Activated CD4-positive, alpha-beta T cell treated with anti-CD3 and anti-CD28 coated beads, Interleukin-2, amount 50 U/mL, for 16 hours (primary cell): ENCODE results near the gene CASP8.
"Not testable (repeated sequence)": the region's sequence is repeated elsewhere in the genome, so short reads cannot be mapped to it uniquely, and the experiment has no call there.

Experiments used
- DNase-seq: peaks from one replicate; pipeline ENCODE4 v3.0.0-alpha.2; 2020

CASP8 gene

DNA sequence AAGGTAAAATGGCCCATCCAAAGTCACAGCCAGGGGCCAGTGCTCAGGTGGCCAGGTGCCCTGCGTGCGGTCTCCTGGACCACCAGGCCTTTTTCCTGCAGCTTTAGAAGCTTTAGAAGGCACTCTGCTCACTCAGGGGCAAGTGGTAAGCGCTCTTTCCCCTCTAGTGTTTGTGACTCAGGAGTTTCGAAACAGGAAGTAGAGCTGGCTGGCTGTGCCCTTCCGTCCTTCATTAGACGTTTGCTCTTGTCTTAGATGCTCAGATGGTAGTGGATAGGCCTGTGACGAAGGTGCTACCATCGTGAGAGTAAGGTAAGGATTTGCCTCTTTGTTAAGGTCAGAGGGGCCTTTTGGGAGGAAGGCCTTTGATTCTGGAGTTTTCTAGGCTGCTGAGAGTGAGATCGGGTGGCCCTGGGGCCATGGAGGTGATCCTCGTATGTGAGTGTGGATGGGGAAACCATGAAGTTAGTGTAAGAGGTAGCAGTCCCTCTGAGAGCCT lies at the start of gene CASP8:
Gene CASP8, plus strand, starts transcription at position 235 of the 499 bp plus-strand sequence. CDS start 5,951 bp downstream, outside the sequence.
- DNase-seq: peak; percentile 91

DNA sequence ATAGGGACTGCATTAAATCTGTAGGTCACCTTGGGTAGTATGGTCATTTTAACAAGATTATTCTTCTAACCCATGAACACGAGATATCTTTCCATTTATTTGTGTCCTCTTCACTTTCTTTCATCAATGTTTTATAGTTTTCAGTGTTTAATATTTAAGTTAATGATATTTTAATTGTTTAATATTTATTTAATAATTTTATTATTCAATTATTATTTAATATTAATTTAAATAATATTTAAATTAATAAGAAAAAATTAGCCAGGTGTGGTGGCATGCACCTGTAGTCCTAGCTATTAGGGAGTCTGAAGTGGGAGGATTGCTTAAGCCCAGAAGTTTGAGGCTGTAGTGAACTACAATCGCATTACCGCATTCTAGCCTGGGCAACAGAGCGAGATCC lies 44.4 kb upstream of the CASP8 start:
- no peak for DNase-seq

DNA sequence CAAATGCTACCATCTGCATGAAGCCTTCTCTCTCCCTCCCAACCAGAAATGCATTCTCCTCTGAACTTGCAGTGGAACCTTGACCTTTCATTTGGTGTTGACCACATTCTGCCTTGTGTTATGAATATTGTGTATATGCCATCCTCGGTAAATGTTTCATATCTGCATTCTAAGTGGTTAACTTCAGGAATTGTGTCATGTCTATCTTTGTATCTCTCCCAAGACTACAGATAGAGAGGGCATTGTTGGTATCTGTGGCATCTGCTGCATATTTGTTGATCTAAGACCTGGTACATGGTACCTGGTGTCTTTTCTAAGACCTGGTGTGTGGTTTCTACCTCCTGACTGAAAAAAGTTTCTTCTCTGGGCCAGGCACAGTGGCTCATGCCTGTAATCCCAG lies 43.4 kb upstream of the CASP8 start:
- DNase-seq: no peak

DNA sequence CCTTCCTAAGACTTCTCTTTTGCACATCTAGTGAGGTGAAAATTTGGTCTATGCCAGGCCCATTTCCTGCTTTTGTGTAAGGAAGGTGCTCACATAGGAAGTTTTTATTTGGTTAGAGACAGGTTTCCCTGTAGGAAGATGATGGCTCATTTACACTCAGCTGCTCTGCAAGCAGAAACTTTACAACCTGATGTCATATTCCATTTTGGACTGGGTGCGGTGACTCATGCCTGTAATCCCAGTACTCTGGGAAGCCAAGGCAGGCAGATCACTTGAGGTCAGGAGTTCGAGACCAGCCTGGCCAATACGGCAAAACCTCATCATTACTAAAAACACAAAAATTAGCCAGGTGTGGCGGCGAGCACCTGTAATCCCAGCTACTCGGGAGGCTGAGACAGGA lies 41.6 kb upstream of the CASP8 start:
- DNase-seq: no peak

DNA sequence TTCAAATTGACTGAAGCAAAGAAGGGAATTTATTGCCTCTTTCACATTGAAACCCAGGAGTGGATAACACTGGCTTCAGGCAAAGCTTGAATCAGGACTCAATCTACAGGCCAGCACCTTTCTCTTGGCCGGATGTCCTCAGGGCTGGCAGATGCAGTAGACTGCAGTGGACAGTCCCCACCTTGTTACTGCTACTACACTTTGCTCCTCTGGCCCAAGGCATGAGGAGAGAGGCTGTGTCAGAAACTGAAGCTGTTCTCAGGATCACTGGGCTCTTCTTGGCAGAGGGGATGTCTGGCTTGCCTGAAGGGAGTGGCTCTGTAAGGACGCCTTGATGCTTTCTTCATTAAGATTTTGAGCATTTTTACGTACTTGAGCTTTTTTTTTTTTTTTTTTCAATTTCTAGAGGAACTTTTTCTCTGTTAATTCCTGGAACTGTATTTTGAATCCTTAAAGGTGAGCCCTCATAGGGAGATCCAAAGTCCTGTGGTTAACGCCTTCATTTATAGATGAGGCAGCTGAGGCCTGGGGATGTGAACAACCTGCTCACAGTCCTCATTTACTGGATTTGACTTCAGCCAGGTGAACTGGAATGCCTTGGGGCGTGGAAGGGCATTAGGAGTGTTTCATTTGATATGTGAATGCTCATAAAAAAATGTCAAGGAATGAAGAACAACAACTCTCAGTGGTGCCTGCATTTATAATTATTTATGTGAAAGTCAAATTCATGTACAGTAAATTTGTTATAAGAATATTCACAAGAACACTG lies 40.8 kb upstream of the CASP8 start:
- no peak for DNase-seq

DNA sequence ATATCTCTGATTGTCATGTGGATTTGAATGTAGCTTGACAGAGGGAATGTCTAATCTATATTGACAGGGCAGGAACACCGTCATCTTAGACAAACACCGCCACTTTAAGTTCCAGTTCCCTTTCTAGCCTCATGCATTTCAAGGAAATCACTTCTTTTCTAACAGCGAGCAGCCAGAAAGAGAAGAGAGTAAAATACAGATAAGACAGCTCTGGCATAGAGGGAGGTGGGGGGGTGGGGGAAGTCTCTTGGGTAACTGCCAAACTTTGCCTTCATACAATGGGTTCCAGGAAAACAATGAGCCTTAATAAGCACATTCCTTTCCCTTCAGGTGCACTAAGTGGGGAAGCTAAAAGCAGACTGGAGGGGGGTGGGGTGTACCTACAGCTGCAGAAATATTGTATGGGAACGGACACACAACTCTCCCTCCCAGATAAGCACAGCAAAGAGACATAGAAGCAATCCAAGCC lies 40.2 kb upstream of the CASP8 start:
- DNase-seq: no peak

DNA sequence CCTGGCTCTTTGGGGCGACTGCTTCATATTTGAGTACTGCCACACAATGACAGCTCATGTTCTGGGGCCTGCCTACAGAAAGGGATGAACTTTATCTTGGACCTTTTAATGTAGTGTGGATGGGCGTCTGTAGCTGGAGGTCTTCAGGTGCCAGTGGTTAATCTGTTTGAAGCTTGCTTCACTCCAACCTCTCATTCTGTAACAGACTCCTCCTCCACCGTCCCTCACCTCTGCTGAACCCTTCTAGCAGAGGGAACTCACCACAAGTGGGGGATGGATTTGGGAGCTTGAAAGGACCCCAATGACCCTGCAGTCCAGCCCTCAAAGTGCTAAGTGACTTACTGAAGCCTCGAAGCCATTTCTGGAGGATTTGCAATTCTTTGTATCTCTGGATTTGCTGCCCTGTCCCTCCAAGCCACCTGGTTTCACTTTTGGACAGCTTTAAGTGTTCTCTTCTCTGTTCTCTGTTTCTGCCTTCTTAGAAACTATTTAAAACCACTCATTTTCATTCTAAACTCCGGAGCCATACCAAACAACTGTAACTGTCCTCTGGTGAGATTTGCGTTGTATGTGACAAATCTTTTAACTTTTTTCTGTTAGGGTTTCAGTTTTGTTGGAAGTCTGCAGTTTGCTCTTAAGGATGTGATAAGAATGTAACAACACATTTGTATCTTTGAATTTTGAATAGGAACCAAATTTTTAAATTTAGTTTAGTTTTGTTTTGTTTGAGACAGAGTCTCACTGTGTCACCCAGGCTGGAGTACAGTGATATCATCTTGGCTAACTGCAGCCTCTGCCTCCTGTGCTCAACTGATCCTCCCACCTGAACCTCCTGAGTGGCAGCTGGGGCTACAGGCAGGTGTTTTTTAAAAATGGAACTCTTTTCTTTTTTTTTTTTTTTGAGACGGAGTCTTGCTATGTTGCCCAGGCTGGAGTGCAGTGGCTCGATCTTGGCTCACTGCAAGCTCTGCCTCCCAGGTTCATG lies 37.0 kb upstream of the CASP8 start:
- DNase-seq: no peak

DNA sequence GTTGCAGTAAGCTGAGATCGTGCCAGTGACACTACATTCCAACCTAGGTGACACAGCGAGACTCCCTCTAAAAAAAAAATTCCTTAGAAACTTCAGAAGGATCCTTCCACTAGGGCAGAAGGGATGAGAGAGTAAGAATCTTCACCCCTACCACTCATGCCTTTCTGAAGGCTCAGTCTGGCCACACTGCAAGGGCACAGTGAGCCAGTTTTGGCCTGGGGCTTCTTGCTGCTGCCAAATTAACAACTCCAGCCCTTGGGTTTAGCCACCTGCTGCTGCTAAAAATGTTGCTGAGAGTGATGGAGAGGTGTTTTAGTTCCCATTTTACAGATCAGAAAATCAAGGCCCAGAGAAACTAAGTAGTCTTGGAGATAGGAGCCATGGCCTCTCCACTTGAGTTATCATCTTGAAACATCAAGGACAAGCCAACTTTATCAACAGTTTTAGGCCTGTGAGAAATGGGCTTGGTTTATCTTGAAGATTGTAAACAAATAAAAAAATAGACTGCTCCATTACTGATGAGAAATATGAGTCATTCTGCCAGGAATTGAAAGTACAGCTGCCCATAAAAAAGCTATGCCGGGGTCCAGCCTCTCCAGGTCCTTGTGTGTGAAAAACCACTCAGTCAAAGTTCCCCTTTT lies 31.9 kb upstream of the CASP8 start:
- no peak for DNase-seq

DNA sequence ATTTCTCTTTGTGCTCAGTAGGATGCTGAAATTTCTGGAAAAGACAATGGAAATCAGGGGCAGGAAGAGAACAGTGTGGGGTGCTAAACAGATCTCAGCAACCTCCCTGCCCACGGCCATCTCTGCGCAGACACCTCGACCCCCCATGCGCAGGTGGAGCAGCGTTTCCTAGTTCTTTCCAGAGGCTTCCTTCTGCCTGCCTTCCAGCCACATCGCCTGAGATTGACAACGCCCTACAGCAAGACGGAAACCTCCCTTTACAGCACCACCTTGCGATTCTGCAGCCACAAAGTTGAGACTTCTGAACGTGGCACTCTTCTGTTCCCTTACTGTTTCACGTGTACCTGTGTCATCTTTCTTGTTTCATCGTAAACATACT lies 31.4 kb upstream of the CASP8 start:
- no peak for DNase-seq

DNA sequence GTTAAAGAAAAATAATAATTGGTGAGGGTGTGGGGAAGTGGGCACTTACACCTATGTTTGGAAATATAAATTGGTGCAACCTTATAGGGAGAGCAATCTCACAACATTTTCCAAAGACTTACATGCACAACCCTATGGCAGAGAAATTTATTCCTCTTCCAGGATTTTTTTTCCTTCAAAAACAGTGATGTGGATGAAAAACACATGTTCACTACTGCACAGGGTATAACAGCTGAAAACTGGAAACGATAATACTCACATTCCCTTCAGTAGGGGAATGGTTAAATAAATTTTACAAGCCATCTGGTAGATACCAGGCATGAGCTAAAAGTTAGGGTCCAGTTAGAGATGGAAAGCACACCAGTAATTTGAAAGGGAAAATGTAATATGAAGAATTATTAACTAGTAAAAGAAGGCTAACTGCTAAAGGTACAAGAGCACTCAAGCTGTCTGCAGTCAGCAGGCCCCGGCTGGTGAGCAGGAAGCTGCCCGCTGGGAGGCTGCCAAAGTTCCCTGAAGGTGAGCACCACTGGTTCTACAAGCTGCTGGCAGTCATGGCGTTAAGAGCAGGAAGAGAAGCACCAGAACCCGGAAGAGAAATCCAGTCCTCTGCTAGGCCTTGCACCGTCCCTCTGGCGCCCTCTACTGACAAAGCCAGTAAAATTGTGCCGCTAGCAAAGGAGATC lies 28.4 kb upstream of the CASP8 start:
- peak; percentile 96 for DNase-seq

DNA sequence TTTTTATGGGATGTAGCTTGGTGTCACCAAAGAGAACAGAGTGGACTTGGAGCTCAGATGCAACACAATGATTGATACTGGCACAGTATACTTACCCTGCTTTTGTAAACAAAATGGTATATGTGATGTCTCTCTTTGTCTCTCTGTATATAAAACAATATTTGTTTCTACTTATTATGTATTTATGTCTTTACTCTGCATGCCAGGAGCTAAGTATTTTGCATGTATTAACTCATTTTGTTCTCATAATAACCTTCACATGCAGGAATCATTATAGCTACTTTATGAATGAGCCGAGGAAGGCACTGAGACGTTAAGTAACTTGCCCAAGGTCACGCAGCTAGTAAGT lies 27.9 kb upstream of the CASP8 start:
- DNase-seq: no peak

DNA sequence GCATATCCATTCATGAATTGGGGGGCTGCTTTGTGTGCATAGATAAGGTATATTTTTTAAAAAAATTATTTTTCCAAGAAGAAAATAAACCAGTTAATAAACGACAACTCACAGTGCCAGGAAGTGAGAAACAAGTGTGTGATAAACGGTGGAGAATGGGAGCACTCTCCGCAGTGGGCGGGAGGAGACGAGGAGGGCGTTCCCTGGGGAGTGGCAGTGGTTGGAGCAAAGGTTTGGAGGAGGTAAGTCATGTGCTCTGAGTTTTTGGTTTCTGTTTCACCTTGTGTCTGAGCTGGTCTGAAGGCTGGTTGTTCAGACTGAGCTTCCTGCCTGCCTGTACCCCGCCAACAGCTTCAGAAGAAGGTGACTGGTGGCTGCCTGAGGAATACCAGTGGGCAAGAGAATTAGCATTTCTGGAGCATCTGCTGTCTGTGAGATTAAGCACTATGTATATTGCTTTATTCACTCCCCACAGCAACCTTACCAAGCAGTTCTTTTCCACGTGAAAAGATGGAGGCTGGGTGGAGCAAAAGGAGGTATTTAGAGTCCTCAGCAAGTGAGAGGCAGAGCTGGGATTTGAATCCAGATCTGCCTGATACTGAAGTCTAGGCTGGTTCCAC lies 27.0 kb upstream of the CASP8 start:
- peak; percentile 97 for DNase-seq

DNA sequence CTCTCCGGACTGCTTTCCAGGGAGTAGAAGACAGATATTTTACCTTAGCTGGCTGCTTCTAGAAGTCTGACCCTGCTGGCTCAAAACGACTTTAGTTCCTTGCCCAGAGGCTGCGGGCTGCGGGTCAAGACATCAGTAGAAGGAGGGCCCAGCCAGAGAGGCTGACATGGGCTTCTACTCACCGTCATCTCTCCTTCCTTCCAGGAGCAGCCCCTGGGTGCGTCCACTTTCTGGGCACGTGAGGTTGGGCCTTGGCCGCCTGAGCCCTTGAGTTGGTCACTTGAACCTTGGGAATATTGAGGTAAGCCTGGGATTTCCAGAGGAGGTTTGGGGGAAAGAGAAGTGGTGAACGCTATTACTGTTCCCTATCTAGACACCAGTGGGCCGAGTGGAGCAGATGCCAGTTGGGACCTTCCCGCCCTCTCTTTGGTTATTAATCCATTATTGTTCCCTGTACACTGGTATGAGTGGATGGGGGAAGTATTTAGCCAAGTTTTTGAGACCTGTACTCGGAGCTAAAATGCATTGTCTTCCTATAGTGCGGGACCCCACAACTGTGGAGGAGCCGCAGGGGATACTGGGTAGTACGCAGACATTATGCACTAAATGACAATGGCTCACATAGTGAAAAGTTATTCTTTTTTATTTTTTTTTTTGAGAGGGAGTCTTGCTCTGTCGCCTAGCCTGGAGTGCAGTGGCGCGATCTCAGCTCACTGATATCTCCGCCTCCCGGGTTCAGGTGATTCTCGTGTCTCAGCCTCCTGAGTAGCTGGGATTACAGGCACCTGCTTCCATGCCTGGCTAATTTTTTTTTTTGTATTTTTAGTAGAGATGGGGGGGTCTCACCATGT lies 26.3 kb upstream of the CASP8 start:
- no peak for DNase-seq

DNA sequence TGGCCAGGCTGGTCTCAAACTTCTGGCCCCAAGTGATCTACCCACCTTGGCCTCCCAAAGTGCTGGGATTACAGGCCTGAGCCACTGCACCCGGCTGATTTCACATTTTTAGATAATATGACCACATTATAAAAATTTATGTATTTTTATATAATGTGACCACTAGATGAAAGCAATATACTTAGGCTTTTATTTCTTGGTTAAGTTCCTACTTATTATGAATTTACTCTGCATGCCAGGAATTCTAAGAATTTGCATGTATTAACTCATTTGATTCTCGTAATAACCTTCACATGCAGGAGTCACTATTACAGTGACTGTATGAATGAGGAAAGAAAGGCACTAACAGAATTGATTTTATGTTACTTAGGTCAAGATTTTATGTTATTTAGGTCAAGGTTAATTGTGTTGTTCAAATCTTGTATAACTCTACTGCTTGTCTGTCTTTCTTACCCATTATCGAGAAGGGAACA lies 25.6 kb upstream of the CASP8 start:
- no peak for DNase-seq

DNA sequence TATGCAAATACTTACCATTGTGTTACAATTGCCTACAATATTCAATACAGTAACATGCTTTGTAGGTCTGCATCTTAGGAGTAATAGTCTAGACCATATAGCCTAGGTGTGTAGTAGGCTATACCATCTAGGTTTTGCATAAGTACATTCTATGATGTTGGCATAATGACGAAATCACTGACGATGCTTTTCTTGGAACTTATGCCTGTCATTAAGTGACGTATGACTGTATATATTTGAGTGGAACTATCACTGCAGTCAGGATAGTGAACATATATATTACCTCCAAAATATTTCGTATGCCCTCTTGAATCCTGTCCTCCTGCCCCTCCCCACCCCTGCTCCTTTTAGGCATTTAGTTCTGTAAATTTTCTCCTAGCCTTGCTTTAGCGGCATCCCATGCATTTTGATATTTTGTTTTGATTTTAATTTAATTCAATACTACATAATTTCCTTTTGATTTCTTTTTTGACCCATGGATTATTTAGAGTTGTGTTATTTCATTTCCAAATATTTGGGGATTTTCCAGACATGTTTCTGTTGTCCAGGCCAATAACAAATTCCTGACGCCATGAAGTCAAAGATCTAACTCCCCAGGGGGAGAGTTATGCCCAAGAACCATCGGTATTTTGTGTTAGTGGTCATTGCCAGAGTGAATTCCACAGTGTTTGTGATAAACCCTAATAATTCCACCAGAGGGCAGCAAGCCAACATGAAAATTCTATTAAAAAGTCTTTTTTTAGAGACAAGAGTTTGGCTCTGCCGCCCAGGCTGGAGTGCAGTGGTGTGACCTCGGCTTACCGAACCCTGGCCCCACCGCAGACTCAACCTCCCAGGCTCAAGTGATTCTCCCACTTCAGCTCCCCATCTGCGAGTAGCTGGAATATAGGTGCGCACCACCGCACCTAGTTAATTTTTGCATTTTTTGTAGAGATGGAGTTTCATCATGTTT lies 24.2 kb upstream of the CASP8 start:
- peak; percentile 78 for DNase-seq

DNA sequence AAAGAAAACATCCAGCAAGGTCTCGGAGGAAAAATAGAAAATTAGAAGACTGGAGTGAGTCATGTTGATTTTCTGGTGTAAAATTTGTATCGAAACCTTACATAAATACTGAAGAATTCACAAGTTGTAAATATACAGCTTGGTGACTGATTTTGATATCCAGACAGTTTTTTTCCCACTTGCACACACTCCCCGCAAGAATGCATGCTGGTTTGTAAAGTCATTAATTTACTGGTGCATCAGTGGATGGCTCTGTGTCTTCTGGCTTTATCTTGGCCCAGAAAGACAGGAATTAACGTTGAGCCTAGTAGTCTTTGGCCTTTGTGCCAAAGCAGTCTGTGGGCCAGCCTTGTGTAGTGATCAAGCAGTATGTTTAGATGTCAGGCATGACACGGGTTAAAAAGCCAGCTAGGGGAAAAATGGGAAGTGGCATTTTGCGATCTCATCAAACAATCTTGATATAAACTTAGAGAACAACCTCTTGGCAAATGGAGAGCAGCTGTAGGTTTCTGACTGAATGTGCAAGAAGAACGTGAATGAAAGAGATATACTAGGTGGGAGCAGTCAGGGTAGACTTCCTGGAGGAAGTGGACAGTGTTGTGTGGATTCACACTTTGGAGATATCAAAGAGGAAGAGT lies 22.7 kb upstream of the CASP8 start:
- no peak for DNase-seq

DNA sequence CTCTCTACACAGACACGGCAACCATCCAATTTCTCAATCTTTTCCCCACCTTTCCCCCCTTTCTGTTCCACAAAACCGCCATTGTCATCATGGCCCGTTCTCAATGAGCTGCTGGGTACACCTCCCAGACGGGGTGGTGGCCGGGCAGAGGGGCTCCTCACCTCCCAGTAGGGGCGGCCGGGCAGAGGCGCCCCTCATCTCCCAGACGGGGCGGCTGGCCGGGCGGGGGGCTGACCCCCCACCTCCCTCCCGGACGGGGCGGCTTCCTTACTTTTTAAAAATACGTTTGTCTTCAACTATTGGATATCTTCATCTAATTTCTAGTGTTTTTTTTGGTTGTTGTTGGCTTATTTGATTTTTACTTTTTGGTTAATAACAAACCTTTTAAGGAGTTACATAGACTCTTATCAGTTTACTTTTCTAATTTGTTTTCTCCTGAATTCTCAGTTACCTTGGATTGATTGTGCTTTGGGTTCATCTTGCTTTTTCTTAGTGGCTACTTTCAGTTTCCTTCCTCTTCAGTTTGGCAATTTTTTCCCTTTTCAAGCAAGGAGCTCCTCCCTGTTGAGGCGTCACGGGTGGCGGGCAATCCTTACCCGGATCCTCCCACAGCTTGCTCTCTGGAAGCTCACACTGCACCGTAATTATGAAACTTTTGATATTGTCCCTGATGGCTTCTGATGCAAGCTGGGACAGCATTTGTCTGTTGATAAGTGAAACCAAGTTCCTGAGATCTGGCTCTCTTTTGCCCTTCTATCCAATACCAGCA lies 21.0 kb upstream of the CASP8 start:
- DNase-seq: not testable (repeated sequence)

DNA sequence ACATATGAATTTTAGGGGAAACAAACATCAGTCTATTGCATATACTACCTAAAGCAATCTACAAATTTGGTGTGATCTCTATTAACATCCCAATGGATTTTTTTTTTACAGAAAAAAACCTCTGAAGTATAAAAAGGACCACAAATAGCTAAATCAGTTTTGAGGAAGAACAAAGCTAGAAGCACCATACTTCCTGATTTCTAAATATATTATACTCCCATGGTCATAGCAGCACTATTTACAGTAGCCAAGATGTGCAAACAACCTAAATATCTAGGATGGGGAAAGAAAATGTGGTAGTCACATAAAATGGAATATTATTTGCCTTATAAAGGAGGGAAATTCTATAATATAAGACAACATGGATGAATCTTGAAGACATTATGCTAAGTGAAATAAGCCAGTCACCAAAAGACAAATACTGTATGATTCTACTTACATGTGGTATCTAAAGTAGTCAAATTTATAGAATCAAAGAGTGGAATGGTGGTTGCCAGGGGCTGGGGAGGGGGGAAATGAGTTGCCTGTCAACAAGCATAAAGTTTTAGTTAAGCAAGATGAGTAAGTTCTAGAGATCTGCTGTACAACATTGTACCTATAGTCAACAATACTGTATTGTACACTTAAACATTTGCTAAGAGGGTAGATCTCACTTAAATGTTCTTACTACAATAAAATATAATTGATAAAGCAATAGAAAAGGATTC lies 17.6 kb upstream of the CASP8 start:
- no peak for DNase-seq
